GM19240 (cell line): ENCODE data around the gene PLD5.
"Not testable (repeated sequence)": the region's sequence is repeated elsewhere in the genome, so short reads cannot be mapped to it uniquely, and the experiment has no call there.

Experiments
- DNase-seq: peaks from one replicate; pipeline ENCODE4 v3.0.0; 2011; ENCODE audit warnings: low spot score; ENCODE audit not compliant: insufficient read length

PLD5 gene

DNA sequence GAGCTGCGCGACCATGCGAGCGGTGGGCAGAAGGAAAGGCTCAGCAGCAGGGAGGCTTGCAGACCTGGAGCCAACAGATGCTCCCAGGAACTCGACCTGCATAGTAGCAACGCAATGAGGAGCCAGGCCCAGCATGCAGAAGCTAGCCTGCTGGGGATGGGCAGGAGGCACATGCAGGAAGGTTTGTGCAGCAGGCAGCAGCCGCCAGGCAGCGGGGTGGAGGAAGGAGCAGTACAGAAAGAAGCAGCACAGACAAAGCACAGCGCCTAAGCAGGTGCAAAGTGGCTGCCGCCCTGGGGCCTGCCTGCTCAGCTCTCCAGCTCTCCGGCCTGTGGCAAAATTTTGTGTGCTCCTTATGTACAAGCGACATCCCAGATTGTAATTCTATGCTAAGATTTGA is 312.1 kb downstream of the PLD5 start:
- no peak for DNase-seq

DNA sequence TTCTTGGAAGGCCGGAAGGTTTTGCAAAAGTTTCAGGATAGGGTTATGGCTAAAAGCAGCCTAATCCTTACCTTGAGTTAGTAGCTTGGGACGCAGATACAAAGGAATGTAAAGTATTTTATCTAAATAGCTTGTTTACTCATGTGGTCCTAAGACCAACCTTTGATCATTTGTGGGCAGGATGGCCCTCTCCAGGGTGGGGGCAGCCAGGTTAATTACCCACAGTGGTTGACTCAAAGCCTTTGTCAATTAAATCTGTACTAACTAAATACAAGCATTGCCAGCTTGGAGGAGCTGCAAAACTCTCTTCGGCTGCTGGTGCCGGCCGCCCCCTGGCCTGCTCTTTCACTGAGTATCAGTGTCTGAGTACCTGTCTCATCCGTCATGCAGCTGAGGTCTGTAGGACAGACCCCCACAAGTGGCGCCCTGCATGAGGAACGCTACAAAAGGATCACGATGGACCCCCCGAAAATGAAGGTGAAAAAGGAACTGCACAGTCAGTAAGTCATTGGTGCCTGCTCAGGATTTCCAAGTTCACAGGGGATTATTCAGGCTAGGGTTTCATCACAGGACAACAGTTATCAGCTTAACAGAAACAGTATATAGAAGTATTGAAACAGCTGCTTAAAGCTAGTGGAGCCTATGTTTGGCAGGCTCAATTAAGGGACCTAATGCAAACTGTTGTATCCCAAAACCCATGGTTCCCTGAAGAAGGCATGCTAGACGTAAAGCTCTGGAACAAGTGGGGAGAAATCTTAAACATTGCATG is 313.1 kb downstream of the PLD5 start:
- no peak for DNase-seq

DNA sequence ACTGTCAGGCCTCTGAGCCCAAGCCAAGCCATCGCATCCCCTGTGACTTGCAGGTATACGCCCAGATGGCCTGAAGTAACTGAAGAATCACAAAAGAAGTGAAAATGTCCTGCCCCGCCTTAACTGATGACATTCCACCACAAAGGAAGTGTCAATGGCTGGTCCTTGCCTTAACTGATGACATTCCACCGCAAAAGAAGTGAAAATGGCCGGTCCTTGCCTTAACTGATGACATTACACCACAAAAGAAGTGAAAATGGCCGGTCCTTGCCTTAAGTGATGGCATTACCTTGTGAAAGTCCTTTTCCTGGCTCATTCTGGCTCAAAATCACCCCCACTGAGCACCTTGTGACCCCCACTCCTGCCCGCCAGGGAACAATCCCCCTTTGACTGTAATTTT is 314.2 kb downstream of the PLD5 start:
- DNase-seq: not testable (repeated sequence)

DNA sequence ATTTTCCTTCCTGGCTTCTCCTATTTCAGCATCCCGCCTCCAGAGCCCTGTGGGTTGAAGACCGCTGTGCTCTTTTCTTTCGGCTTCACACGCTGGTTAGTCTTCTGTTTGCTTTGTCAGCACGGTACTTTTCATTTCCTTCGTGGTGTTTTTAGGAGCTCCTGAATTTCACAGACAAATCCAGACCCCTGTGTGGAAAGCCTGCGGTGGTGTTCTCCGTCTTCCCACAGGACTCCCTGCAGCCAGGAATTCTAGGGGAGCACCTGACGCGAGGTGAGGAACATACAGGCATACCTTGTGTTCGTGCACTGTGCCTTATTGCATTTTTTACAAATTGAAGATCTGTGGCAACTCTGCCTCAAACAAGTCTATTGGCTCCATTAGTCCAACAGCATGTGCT is 315.4 kb downstream of the PLD5 start:
- no peak for DNase-seq

DNA sequence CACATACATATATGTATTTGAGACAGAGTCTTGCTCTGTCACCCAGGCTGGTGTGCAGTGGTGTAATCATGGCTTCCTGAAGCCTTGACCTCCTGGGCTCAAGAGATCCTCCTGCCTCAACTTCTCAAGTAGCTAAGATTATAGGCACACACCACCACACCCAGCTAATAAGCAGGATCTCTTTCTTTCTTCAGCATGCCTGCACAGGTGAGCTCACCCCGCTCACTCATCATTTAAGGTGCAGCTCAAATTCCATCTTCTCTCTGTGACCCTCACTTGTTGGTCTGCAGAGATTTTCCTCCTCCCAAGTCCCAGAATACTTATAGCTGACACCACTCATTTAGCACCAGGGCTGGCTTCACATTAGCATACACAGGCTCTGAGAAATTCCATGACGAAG is 316.5 kb downstream of the PLD5 start:
- no peak for DNase-seq

DNA sequence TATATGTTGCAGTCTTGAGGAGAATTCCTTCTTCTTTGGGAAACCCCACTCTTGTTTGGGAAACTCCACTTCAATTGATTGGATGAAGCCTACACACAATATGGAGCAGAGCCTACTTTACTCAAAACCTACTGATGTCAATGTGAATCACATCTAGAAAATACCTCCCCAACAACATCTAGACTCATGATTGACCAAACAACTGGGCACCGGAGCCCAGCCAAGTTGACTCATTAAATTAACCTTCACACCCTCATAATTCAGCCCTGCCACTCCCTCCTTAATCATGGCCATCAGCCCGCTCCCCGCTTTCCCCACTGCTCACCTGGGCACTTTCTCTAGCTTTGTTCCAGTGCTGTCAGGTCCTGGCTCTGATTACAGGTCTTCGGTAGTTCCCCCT is 317.5 kb downstream of the PLD5 start:
- no peak for DNase-seq

DNA sequence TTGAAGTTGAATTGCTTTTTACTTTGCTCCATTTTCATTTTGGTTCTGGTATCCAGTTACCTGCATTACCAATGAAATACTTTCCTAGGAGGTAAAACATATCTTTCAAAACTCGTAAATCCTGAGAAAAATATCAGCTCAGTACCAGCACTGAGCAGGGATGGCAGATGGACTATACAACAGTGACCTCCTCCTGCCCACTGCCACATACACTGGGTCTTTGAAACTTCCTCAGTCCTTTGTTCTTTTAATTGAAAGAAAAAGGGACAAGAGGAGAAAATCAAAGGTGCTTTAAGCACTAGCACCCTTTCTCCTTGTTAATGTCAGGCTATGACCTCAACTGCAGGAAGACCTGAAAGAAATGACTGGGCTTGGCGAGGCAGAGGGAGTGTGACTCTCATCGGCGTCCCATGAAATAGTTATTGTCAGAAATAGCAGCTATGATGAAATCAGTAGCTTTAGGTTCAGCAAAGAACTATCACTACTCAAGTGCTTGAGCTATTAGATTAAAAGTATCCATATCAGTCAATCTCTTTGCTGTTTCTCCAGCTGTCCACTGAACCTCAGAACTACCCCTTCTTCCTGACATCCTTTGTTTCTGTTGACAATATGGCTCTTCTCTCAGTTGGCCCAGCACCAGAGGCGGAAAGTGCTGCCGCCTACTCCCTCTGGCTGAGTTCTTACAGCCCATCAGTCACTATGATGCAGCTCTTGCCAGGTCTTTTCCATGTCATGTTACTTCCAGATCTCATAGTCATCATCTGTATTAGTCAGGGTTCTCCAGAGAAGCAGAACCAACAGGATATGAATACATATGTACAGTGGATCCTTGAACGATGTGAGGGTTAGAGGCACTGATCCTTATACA is 318.6 kb downstream of the PLD5 start:
- no peak for DNase-seq

DNA sequence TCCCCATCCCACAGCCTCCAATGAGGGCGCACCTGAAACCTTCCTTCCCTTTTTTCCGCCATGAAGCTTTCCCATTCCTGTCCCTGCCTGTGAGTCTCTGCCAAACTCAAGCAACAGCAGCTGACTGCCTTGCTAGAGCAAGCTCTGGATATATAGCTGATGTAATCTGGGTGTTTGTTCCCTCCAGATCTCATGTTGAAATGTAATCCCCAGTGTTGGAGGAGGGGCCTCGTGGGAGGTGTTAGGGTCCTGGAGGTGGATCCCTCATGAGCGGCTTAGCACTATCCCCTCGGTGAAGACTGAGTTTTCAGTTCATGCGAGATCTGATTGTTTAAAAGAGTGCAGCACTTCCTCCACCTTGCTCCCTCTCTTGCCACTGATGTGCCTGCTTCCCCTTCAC is 321.2 kb downstream of the PLD5 start:
- DNase-seq: no peak

DNA sequence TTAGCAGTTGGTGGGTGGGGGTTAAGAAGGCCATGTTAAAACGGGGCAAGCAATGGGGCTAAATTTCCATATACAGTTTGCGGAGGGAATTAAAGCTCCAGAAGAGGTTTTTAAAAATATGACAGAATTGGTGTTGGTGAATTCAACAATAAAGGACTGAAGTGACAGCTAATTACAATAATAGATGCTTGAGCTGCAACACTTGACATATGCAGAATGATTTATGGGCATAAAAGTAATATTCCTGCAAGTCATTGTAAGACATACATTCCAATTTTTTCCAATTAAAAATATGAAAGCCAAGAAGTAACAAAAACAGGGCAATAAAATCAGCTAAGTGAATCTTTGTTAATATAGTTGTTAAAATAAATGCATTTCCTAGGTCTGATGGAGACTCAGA is 323.4 kb downstream of the PLD5 start:
- no peak for DNase-seq

DNA sequence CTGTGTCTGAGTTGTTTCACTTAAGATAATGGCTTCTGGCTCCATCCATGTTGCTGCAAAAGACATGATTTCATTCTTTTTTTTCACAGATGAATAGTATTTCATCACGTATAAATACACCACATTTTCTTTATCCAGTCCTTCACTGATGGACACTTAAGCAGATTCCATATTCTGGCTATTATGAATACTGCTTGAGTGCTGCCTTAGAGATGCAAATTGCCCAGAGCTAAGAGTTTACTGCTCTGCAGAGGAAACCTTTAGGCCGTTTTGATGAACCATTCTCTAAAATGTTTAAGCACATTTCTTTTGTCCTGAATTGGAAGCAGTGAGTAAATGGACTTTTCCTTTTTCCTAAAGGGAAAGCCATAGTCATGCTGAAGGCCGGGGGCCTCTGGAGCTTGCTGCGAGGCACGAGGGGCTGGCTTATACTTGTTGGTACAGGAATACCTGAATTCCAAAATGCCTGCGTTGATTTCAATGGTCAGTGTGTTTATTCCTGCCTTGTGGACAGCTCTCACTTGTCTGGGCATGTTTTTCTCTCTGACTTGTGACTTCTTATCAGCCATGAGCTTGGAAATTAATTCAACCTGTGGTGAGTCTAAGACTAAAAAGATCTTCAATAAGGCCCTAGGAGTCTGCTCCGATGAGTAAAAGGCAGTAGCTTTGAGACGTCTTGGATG is 324.6 kb downstream of the PLD5 start:
- DNase-seq: no peak

DNA sequence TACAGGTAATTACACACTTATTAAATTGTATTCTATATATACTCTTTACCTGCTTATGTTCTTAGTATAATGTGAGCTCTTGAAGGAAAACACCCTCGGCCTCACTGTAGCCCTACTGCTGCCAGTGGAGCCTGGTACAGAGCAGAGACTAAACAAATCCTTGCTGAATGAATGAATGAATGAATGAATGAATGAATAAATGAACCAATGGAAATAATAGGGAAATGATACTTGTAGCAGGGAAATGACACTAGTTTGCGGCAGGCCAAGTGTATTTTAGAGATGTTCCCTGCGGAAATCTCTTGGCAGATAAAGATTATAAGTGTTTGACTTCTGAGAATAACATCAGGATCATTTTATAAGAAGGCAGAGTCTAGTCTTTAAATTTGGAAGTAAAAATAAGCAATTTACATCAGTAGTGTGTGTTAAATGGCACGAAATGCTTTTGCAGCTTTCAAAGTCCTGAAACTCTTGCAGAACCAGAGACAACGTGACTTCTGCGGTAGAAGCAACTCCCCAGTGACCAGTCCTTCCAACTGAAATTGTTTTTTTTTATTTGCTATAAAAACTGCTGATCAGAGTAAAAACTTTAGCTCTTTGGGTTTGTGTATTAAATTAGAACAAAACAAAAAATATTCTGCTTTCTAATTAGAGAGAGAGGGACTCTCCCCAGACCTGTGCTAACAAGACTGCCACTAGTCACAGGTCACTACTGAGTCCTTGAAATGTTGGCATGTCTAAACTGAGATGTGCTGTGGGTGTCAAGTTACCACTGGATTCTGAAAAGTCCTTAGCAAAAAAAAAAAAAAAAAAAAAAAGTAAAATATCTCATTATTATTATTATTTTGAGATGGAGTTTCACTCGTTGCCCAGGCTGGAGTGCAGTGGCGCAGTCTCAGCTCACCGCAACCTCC is 326.3 kb downstream of the PLD5 start:
- DNase-seq: no peak

DNA sequence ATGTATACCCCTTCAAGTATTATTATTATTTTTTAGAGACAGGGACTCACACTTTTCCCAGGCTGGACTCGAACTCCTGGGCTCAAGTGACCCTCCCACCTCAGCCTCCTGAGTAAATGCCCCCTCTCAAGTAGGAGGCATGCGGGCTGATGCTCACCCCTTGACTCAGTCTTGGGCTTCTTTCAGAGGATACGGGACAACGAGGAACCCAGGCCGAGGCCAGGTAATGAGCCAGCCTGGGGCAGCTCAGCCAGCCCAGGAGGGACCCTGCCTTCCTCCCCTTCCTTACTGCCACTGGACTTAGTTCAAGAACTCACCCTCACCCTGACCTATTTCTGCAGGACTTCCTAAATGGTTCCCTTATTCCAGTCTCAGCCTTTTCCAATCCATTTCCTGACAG is 327.6 kb downstream of the PLD5 start:
- DNase-seq: no peak

DNA sequence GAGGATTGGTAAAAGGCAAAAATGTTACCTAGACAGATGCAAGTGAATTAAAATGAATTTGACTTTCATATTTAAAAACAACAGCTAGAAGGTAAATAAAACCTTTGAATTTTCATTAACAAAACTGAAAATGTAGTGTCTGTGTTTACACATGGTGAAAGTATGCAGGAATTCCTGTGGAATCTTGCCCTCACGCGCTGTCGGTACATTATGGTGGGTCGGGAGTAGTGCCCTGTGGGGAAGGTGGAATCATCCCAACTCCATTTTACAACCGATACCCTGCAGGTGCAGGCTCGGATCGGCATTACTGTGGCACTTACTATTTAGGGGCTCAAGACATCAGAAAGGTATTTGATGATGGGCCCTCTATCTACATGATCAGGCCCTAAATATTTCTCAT is 328.4 kb downstream of the PLD5 start:
- no peak for DNase-seq

DNA sequence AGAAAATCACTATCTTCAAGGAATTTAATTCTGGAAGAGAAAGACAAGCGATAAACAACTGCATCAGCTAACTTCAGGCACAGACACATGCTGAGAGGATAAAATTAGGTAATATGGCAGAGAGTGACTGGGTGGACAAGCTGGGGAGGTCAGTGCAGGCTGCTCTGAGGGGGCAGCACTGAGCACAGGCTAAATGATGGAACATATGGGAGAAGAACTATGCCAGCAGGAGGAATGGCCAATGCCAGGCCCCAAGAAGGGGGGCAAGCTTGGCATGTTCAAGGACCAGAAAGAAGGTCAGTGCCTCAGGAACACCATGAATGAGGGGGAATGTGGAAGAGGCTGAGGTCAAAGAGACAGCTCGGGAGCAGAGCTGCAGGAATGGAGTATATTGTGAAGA is 334.9 kb downstream of the PLD5 start:
- DNase-seq: no peak

DNA sequence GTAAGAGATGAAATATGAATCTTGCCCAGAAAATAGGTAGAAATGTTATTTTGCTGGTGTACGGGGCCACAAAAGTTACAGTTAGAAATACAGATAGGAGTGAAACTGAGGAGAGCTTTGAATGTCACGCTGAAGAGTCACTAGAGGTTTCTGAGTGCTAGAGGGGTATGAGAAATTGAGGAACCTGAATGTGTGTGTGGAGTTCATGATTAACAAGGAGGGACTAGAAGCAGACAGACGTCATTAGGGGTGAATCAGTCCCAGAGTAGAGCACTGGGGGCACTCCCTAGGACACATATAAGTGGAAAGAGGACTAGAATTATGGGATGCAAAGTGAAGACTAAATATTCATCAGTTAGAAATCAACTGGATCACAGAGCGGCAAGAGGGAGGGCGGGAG is 336.7 kb downstream of the PLD5 start:
- DNase-seq: no peak

DNA sequence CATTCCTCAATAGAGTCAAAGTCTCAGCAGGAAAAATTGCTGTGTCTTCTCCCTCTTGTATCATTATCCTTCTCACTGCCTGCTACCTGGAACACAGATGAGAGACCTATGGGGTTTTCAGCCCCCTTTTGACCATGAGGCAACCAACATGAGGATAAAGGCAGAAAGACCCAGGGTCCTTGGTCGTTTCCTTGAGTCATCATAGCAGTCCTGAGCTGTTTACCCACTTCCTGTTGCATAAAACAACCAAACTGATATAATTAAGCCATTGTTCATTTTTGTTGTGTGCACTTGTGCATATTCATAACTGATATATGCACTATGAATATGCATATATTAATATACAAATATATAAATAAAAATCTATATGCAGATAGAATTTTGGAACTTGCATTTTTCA is 337.3 kb downstream of the PLD5 start:
- DNase-seq: no peak

DNA sequence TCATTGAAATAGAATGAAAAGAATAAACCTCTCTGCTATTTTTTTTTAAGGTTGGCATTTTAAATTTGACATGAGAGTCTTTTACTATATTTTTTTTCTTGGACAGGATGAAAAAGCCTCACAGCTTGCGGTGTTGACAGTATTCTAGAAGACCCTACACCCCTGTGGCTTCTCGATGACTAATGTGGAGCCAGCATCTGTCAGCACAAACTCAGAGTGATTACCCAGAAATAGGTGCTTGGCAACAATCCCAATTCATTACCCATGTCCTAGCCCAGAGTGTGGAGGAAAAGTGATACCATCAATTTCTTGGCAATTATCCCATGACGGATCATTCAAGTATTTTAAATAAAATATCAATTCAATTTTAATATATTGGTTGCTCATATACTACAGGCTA is 338.8 kb downstream of the PLD5 start:
- no peak for DNase-seq

DNA sequence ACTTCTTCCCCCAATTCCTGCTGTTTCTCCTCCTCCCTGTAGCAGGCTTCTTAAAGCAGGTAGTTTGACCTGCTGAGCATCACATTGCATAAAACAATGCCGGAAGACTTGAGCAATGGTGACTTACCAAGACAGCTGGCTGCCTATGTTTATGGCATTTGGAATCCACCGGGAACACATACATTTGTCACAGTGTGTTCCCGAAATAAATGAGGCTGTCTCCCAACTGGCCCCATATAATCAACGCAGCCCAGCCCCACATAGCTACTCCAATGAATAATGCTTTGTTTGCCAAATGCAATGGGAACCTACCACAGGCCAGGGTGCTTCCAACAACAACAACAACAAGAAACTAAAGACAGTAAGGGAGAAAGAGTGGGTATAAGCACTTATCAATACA is 339.5 kb downstream of the PLD5 start:
- DNase-seq: no peak

DNA sequence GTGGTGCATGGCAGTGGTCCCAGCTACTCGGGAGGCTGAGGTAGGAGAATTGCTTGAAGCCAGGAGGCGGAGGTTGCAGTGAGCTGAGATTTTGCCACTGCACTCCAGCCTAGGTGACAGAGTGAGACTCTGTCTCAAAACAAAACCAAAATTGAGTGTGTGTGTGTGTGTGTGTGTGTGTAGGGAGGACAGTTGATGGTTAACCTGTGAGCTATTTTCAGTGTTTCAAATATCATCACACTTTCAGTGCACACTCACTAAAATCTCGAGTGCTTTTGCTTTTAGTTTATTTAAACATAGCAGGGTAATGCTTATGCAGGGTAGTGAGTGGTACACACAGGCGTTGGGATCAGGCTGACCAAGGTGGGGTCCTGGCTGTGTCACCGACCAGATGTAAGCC is 344.7 kb downstream of the PLD5 start:
- DNase-seq: peak; percentile 9

DNA sequence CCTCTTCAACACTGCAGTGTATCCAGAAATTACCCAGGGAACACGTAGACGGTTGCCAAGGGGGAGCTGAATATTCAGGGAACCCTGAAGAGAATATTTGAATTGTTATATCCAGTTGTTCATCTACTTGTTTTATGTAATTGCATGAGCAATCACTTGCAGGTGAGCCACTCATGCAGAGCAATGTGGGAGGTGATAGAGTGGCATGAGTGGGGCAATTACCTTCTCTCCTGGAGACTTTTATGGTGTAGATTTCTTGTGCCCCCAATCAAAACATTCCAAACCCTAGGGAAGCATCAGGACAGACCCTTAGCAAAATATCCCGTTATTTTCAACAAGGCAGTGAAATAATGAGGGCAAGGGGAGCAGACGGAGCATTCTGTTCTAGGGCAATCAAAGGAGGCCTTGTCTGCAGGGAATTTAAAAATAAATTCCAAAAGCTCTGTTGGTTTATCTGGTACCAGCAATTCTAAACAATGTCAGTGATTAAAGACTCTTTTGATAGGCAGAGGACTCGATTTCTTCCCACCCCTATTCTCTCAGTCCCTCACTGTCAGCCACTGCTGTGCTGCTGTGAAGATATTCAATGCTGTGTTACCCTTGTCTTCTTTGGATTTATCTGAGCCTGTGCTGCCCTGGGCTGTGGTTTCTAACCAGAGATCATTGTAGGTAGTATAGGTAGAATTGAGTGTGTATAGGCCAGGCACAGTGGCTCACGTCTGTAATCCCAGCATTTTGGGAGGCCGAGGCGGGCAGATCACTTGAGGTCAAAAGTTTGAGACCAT is 345.4 kb downstream of the PLD5 start:
- DNase-seq: no peak
